ENCODE measurements around the gene MFGE8.
A peak's percentile ranks its signal among the peaks of the same experiment; 100 is the strongest.

- peak; percentile 91; the same call in 1 of the 2 replicates for TF ChIP-seq ZNF165 (CRISPR knock-in tag; IDR thresholded peaks at IDR 0.05; ENCODE audit: borderline replicate concordance)
- TF ChIP-seq CBFB (CRISPR knock-in tag; IDR thresholded peaks at IDR 0.05), result no peak
- no peak for TF ChIP-seq CEBPB (tag; IDR thresholded peaks at IDR 0.05)
- TF ChIP-seq ZNF830 (CRISPR knock-in tag; IDR thresholded peaks at IDR 0.05), result no peak
- TF ChIP-seq SMARCA5 (IDR thresholded peaks at IDR 0.05), result no peak
- no peak for TF ChIP-seq SNRNP70 (optimal IDR thresholded peaks at IDR 0.05; ENCODE audit: low read depth, low read length)
- TF ChIP-seq TGIF2 (CRISPR knock-in tag; IDR thresholded peaks at IDR 0.05), result no peak
- TF ChIP-seq ZKSCAN1 (IDR thresholded peaks at IDR 0.05; ENCODE audit: low read depth, low read length), result no peak
- TF ChIP-seq SMARCA4 (IDR thresholded peaks at IDR 0.05), result no peak
- TF ChIP-seq NFATC3 (IDR thresholded peaks at IDR 0.05), result no peak
Measured at GRCh38 chr15:88950600-88951160, 37.5 kb upstream of the MFGE8 start.

All from K562 (cell line).